ENCODE results near the gene ZNF436. TPM values are rescaled to one million over a fixed set of nuclear protein-coding genes. Genes with fewer than 3 reads are reported as not detected.
"Not testable (repeated sequence)": the region's sequence is repeated elsewhere in the genome, so short reads cannot be mapped to it uniquely, and the experiment has no call there.

ZNF436 gene
- total RNA-seq, 1 experiment from 2014 or later = 14.0 TPM

DNA sequence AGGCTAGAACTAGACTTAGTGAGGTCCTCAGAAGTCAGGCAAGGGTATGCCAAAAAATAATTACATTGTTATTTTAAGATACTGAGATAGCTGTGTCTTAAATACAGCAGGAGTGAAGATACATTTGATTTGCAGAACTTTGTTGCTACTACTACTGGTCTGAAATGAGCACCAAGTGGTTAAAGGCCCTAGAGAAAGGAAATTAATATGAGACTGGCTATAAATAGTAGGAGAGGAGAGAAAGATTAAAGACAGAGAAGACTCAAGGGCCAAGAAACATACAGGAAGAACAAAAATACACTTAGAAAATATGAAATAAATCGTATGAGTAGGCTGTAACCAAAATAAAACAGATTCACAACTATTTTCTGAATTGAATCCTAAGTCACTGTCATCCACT, 46.9 kb downstream of the ZNF436 start:
- Histone ChIP-seq H3K36me3 (ENCODE audit: low read depth) (peaks cover 25% of the 10 kb centered on the region), H3K9me2 (ENCODE audit: insufficient read depth) (no peaks in the 10 kb centered on the region), H2AFZ (no peak overlapping the region), H3K9me3 (ENCODE audit: insufficient read depth, low read depth) (no peaks in the 10 kb centered on the region), H4K20me1 (ENCODE audit: insufficient read depth) (peaks cover 20% of the 10 kb centered on the region), H3F3A (ENCODE audit: insufficient read depth, low read depth) (peaks cover 10% of the 10 kb centered on the region; the same call in 1 of the 2 replicates), H3K27me3 (ENCODE audit: insufficient read depth, low read depth) (no peaks in the 10 kb centered on the region), H3K4me3 (no peak overlapping the region), H3K27ac (no peak overlapping the region), H3K4me1 (replicated peaks; ENCODE audit: insufficient read depth) (no peaks in the 10 kb centered on the region), H3K4me2 (no peak overlapping the region), H3K79me2 (ENCODE audit: low read depth) (peaks cover 42% of the 10 kb centered on the region; the same call in 1 of the 2 replicates)
- ChIA-PET CTCF (interaction anchor here (0.7 kb wide), 1 partner anchor 14 kb away, joined by 6 read pairs; no protein-coding TSS in a partner anchor), POLR2A (ENCODE audit: unreplicated experiment) (no interaction called here)
- intact Hi-C loops (cut with micrococcal nuclease; ENCODE audit: unreplicated experiment) = no loop called here
- no peak for DNase-seq
- TF ChIP-seq EZH2 (IDR thresholded peaks at IDR 0.05; ENCODE audit: low read depth) = no peak
- TF ChIP-seq, protein P1, sequence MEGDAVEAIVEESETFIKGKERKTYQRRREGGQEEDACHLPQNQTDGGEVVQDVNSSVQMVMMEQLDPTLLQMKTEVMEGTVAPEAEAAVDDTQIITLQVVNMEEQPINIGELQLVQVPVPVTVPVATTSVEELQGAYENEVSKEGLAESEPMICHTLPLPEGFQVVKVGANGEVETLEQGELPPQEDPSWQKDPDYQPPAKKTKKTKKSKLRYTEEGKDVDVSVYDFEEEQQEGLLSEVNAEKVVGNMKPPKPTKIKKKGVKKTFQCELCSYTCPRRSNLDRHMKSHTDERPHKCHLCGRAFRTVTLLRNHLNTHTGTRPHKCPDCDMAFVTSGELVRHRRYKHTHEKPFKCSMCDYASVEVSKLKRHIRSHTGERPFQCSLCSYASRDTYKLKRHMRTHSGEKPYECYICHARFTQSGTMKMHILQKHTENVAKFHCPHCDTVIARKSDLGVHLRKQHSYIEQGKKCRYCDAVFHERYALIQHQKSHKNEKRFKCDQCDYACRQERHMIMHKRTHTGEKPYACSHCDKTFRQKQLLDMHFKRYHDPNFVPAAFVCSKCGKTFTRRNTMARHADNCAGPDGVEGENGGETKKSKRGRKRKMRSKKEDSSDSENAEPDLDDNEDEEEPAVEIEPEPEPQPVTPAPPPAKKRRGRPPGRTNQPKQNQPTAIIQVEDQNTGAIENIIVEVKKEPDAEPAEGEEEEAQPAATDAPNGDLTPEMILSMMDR (conservative IDR thresholded peaks at IDR 0.05) = no peak
- no TSS peak for BruUV-seq (replicated peaks)

GRCh38 chr1:23310280-23310679, 59.4 kb downstream of the ZNF436 start:
- H4K20me1 ChIP-seq (ENCODE audit: insufficient read depth) = peaks cover 12% of the 10 kb centered on the region
- BruUV-seq (replicated peaks); H3K9me2 ChIP-seq (ENCODE audit: insufficient read depth); H3K27me3 ChIP-seq (ENCODE audit: insufficient read depth, low read depth); POLR2A ChIA-PET (ENCODE audit: unreplicated experiment); H3K4me2 ChIP-seq; CTCF ChIA-PET; H3K9me3 ChIP-seq (ENCODE audit: insufficient read depth, low read depth); H3K4me1 ChIP-seq (replicated peaks; ENCODE audit: insufficient read depth); H3K27ac ChIP-seq; H3K4me3 ChIP-seq; intact Hi-C loops (cut with micrococcal nuclease; ENCODE audit: unreplicated experiment); H2AFZ ChIP-seq; DNase-seq: not testable (repeated sequence)
- H3K79me2 ChIP-seq (ENCODE audit: low read depth) = peaks cover 19% of the 10 kb centered on the region
- peaks cover 33% of the 10 kb centered on the region; the same call in 1 of the 2 replicates for H3F3A ChIP-seq (ENCODE audit: insufficient read depth, low read depth)
- H3K36me3 ChIP-seq (ENCODE audit: low read depth) = peaks cover 35% of the 10 kb centered on the region

Other genes starting within 250 kb of the ZNF436 start
- gene LUZP1, start 201.0 kb downstream of the ZNF436 start, total RNA-seq (2021) = 35.0 and 37.6 TPM in 2 replicates
- gene HTR1D, start 152.3 kb downstream of the ZNF436 start, total RNA-seq (2021) = 15.0 and 17.1 TPM in 2 replicates
- 149 and 198 TPM in 2 replicates for gene HNRNPR, start 25.6 kb downstream of the ZNF436 start, total RNA-seq (2021)
- gene TCEA3, start 54.9 kb upstream of the ZNF436 start, total RNA-seq (2021) = 2.7 and 3.5 TPM in 2 replicates
- 17.6 and 24.1 TPM in 2 replicates for gene ASAP3, start 114.3 kb upstream of the ZNF436 start, total RNA-seq (2021)
- gene E2F2, start 161.4 kb upstream of the ZNF436 start, total RNA-seq (2021) = 7.6 and 9.0 TPM in 2 replicates
- gene ID3, start 189.7 kb upstream of the ZNF436 start, total RNA-seq (2021) = 10.4 and 24.7 TPM in 2 replicates

Data from PC-9 (cell line).